HG02943 (cell line): ENCODE data around the gene MICB.
"Not testable (repeated sequence)": the region's sequence is repeated elsewhere in the genome, so short reads cannot be mapped to it uniquely, and the experiment has no call there.

Experiments
- ATAC-seq: cut with Tn5 transposase; IDR thresholded peaks from one replicate; pipeline ENCODE4 v1.9.1; 2021; ENCODE audit warnings: mild to moderate bottlenecking, low read depth, moderate library complexity; ENCODE audit not compliant: unreplicated experiment

The MICB gene

GRCh38 chr6:31498748-31499147 lies 803 bp downstream of the MICB start:
- no peak for ATAC-seq

- ATAC-seq: not testable (repeated sequence)
These were observed 1.7 kb downstream of the MICB start for GRCh38 chr6:31499648-31500047.

- ATAC-seq: no peak
These were observed 4.6 kb downstream of the MICB start for GRCh38 chr6:31502586-31502985.

- ATAC-seq: not testable (repeated sequence)
These were observed 11.1 kb downstream of the MICB start for GRCh38 chr6:31509036-31509435.

GRCh38 chr6:31510007-31510406 lies 12.1 kb downstream of the MICB start:
- no peak for ATAC-seq

GRCh38 chr6:31513456-31514165 lies 15.7 kb downstream of the MICB start:
- ATAC-seq: no peak

GRCh38 chr6:31521835-31522234 lies 23.9 kb downstream of the MICB start:
- ATAC-seq: no peak

GRCh38 chr6:31525553-31525931 lies 27.6 kb downstream of the MICB start:
- no peak for ATAC-seq

- ATAC-seq: no peak
These were observed 28.1 kb downstream of the MICB start for GRCh38 chr6:31525932-31526591.

- no peak for ATAC-seq
These were observed 30.4 kb downstream of the MICB start for GRCh38 chr6:31528307-31528777.

GRCh38 chr6:31528821-31529328 lies 30.9 kb downstream of the MICB start, which contains the start of gene MCCD1:
TSS of gene MCCD1 (plus strand) at chr6:31528962. CDS start at chr6:31529015, 53 bp downstream.
- no peak for ATAC-seq

- no peak for ATAC-seq
These were observed 31.6 kb downstream of the MICB start for GRCh38 chr6:31529329-31530150.

- no peak for ATAC-seq
These were observed 32.7 kb downstream of the MICB start for GRCh38 chr6:31530659-31531058.

- no peak for ATAC-seq
These were observed 33.2 kb downstream of the MICB start for GRCh38 chr6:31531162-31531561.

GRCh38 chr6:31531771-31532643 lies 34.1 kb downstream of the MICB start:
- ATAC-seq: no peak

- no peak for ATAC-seq
These were observed 34.9 kb downstream of the MICB start for GRCh38 chr6:31532644-31533454.

GRCh38 chr6:31533455-31533841 lies 35.5 kb downstream of the MICB start:
- no peak for ATAC-seq

GRCh38 chr6:31534011-31534410 lies 36.1 kb downstream of the MICB start:
- no peak for ATAC-seq

GRCh38 chr6:31534521-31535040 lies 36.6 kb downstream of the MICB start:
- no peak for ATAC-seq
